ENCODE results near the gene DLGAP4.
A peak's percentile ranks its signal among the peaks of the same experiment; 100 is the strongest.

DLGAP4 gene

GRCh38 chr20:36569847-36570429 lies 263.8 kb downstream of the DLGAP4 start:
- no peak for DNase-seq (ENCODE audit: low spot score)
- no peak overlapping the region for H3K27ac ChIP-seq
- TF ChIP-seq CTCF (IDR thresholded peaks at IDR 0.05), result no peak
- H3K4me3 ChIP-seq, result no peak overlapping the region

- TF ChIP-seq CTCF (IDR thresholded peaks at IDR 0.05), result no peak
- DNase-seq (ENCODE audit: low spot score), result no peak
- peak overlapping the region; percentile 79 to 92 for H3K27ac ChIP-seq
- no peak overlapping the region for H3K4me3 ChIP-seq
Measured at GRCh38 chr20:36571564-36572504, 265.7 kb downstream of the DLGAP4 start.

GRCh38 chr20:36572701-36573102 lies 266.6 kb downstream of the DLGAP4 start:
- peak overlapping the region; percentile 79 to 92 for H3K27ac ChIP-seq
- TF ChIP-seq CTCF (IDR thresholded peaks at IDR 0.05), result no peak
- no peak for DNase-seq (ENCODE audit: low spot score)
- peak overlapping the region; percentile 86 for H3K4me3 ChIP-seq

GRCh38 chr20:36573103-36573797 lies 267.1 kb downstream of the DLGAP4 start, which contains the start of gene TGIF2:
Gene TGIF2 (plus strand): TSS chr20:36573597. CDS start chr20:36578775, 5,178 bp downstream.
- TF ChIP-seq CTCF (IDR thresholded peaks at IDR 0.05), result no peak
- DNase-seq (ENCODE audit: low spot score), result peak; percentile 90
- Histone ChIP-seq H3K27ac (peak within 1 kb of the TSS; percentile 79 to 92), H3K4me3 (peak within 1 kb of the TSS; percentile 86)

- Histone ChIP-seq H3K27ac (peak overlapping the region; percentile 79 to 92), H3K4me3 (peak overlapping the region; percentile 86)
- TF ChIP-seq CTCF (IDR thresholded peaks at IDR 0.05), result no peak
- DNase-seq (ENCODE audit: low spot score), result no peak
Measured at GRCh38 chr20:36573798-36574365, 267.7 kb downstream of the DLGAP4 start.

- peak overlapping the region; percentile 79 to 92 for H3K27ac ChIP-seq
- DNase-seq (ENCODE audit: low spot score), result peak; percentile 82
- TF ChIP-seq CTCF (IDR thresholded peaks at IDR 0.05), result no peak
- peak overlapping the region; percentile 86 for H3K4me3 ChIP-seq
Measured at GRCh38 chr20:36574366-36575135, 268.4 kb downstream of the DLGAP4 start.
